Suprapubic skin (tissue), 4 donors: ENCODE measurements around the gene MYO5B. TPM values are rescaled to one million over a fixed set of nuclear protein-coding genes. Genes with fewer than 3 reads are reported as not detected.

Experiments used
- DNase-seq, 2 donors: peaks; one replicate each; pipeline ENCODE4 v3.0.0-alpha.2; 2019; ENCODE audit warnings: low spot score in 2 of 2
- H3K27ac ChIP-seq: fragments of 200-600 bp; sonication (generic); one replicate; pipeline ENCODE4 v1.5.1; 2019
- H3K27me3 ChIP-seq: fragments of 200-600 bp; sonication (generic); one replicate; pipeline ENCODE4 v1.5.1; 2019
- H3K36me3 ChIP-seq: fragments of 200-600 bp; sonication (generic); one replicate; pipeline ENCODE4 v1.5.1; 2019
- H3K4me1 ChIP-seq: fragments of 200-600 bp; sonication (generic); one replicate; pipeline ENCODE4 v1.5.1; 2019
- H3K4me3 ChIP-seq: fragments of 200-600 bp; sonication (generic); one replicate; pipeline ENCODE4 v1.5.1; 2019; ENCODE audit warnings: mild to moderate bottlenecking
- H3K9me3 ChIP-seq: fragments of 200-600 bp; sonication (generic); one replicate; pipeline ENCODE4 v1.5.1; 2019
- EP300 ChIP-seq: sonication (generic); formaldehyde crosslinking; IDR thresholded peaks from one replicate; pipeline ENCODE4 v1.6.1; 2017; ENCODE audit warnings: antibody characterized with exemption
- POLR2A ChIP-seq, 2 donors: fragments of 450-650 bp; IDR thresholded peaks; one replicate each; pipeline ENCODE4 v1.6.1; 2017; ENCODE audit warnings: antibody characterized with exemption in 2 of 2, mild to moderate bottlenecking in 2 of 2, moderate library complexity in 2 of 2
- POLR2AphosphoS5 ChIP-seq, 3 donors: sonication (generic); formaldehyde crosslinking; IDR thresholded peaks; one replicate each; pipeline ENCODE4 v1.6.1; 2017; ENCODE audit warnings: antibody characterized with exemption in 3 of 3
- WGBS: methylation state at CpG from one replicate; pipeline ENCODE4 v1.1.5; 2018; 5-methylcytosine and 5-hydroxymethylcytosine counted together
- total RNA-seq, 4 donors: library from RNA; depleted of rRNA; stranded (reverse); fragments of >200 nt; gene quantifications; one replicate each; pipeline ENCODE4 v1.1.0, GENCODE V29; 2016
- TF ChIP-seq, protein P1 (sequence below), 2 donors: fragments of 200-600 bp in 1 of 2; fragments of 450-650 bp in 1 of 2; sonication (generic) in 1 of 2; IDR thresholded peaks; one replicate each; pipeline ENCODE4 v1.5.1; 2016 to 2019; ENCODE audit warnings: antibody characterized with exemption in 2 of 2, mild to moderate bottlenecking in 1 of 2, moderate library complexity in 1 of 2

Gene MYO5B
- total RNA-seq, 4 donors from 2014 or later: 30.3 to 44.4 (median 40.7) TPM

DNA sequence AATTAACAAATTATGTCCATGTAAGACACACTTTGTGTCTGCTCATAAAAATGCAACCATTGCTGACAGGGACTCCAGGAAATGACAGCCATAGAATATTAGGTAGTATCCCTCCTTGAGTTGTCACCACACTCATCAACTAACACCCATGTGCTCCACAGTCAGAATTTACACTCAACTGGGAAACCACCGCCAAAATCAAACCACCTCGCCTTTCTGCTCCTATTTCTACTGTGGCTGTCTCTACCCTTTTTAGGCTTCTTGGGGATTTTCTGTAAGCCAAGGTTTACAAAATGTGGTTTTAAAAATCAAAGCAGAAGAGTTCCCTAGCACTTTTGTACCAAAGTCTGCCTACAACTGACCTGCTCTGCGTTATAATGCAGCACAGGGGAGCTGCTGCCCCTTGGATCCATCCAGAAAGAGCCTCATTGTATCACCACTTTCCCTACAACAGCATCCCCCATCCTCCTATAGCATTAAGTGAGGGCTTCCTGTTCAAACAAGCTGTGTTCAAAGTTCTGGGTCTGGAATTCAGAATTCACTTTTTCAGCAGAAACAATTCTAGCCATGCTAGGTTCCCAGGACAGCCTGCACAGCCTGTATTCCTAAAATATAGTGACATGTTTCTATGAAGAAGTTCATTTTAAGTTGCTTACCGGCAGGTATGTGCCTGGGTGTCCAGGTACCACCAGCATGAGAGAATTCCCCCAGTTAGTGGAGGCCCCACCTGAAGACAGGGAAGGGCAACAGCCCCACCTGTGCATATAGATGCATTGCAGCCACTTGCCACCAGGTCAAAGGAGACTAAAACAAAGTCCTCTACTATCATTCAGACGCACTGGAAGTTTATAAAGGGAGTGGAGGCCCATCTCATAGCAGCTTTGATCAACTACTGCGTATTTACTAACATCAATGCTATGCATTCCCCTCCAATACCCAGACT lies 104.3 kb downstream of the MYO5B start:
- Histone ChIP-seq H3K36me3 (no peaks in the 10 kb centered on the region), H3K9me3 (no peaks in the 10 kb centered on the region), H3K27me3 (no peaks in the 10 kb centered on the region), H3K27ac (no peak overlapping the region), H3K4me1 (no peaks in the 10 kb centered on the region), H3K4me3 (no peak overlapping the region)
- 84% methylated on average over 6 of the region's 6 CpGs for WGBS
- DNase-seq: no peak
- TF ChIP-seq EP300 (no peak), POLR2AphosphoS5 (IDR thresholded peaks at IDR 0.05) (no peak), POLR2A (IDR thresholded peaks at IDR 0.05) (no peak)
- TF ChIP-seq, protein P1, sequence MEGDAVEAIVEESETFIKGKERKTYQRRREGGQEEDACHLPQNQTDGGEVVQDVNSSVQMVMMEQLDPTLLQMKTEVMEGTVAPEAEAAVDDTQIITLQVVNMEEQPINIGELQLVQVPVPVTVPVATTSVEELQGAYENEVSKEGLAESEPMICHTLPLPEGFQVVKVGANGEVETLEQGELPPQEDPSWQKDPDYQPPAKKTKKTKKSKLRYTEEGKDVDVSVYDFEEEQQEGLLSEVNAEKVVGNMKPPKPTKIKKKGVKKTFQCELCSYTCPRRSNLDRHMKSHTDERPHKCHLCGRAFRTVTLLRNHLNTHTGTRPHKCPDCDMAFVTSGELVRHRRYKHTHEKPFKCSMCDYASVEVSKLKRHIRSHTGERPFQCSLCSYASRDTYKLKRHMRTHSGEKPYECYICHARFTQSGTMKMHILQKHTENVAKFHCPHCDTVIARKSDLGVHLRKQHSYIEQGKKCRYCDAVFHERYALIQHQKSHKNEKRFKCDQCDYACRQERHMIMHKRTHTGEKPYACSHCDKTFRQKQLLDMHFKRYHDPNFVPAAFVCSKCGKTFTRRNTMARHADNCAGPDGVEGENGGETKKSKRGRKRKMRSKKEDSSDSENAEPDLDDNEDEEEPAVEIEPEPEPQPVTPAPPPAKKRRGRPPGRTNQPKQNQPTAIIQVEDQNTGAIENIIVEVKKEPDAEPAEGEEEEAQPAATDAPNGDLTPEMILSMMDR (IDR thresholded peaks at IDR 0.05): no peak

DNA sequence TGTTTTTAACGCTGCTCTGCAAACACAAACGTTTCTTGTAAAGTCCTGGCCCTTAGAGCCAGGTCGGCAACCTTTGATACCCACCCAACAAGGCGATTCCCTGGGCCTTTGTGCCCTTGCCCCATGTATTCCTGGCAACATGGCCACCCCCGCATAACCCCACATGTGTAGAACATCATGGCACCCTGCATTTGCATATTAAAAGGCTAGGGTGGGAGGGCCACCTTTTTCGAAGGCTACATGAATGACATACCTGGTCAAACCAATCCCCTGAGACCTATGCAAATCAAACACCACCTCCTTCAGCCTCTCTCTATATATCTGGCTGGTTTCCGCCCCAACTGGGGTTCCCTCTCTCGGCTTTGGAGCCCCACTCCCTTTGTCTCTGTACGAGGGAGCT lies 105.2 kb downstream of the MYO5B start:
- no peak overlapping the region for H3K27ac ChIP-seq
- H3K4me3 ChIP-seq: no peak overlapping the region
- WGBS: 91% methylated on average over 9 of the region's 9 CpGs
- H3K36me3 ChIP-seq: no peaks in the 10 kb centered on the region
- TF ChIP-seq, protein P1 (IDR thresholded peaks at IDR 0.05): no peak
- TF ChIP-seq POLR2A (IDR thresholded peaks at IDR 0.05) (no peak), EP300 (no peak), POLR2AphosphoS5 (IDR thresholded peaks at IDR 0.05) (no peak)
- no peak for DNase-seq
- no peaks in the 10 kb centered on the region for H3K9me3 ChIP-seq
- H3K27me3 ChIP-seq: no peaks in the 10 kb centered on the region
- no peaks in the 10 kb centered on the region for H3K4me1 ChIP-seq

DNA sequence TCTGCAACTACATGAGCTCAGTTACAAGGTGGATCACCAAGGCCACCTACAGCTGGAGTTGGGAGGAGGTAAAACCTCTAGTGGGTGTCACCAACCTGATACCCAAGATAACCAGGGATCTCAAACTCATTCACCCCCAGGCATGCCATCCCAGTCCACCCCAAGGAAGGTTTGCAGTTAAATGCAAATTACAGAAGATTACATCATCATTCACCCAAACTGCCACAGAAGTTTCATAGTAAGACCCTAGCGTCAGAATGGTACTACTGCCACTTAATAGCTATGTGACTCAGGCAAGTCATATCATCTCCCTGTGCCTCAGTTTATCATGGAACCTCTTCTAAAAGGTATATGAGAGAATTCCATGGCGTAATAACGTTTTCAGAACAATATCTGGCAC lies 111.2 kb downstream of the MYO5B start:
- Histone ChIP-seq H3K4me3 (no peak overlapping the region), H3K27me3 (no peaks in the 10 kb centered on the region), H3K27ac (no peak overlapping the region), H3K36me3 (no peaks in the 10 kb centered on the region), H3K4me1 (no peaks in the 10 kb centered on the region), H3K9me3 (no peaks in the 10 kb centered on the region)
- DNase-seq: no peak
- TF ChIP-seq, protein P1 (IDR thresholded peaks at IDR 0.05): no peak
- no peak for TF ChIP-seq EP300
- no peak for TF ChIP-seq POLR2AphosphoS5 (IDR thresholded peaks at IDR 0.05)
- TF ChIP-seq POLR2A (IDR thresholded peaks at IDR 0.05): no peak
- 41% methylated on average over 3 of the region's 3 CpGs for WGBS

DNA sequence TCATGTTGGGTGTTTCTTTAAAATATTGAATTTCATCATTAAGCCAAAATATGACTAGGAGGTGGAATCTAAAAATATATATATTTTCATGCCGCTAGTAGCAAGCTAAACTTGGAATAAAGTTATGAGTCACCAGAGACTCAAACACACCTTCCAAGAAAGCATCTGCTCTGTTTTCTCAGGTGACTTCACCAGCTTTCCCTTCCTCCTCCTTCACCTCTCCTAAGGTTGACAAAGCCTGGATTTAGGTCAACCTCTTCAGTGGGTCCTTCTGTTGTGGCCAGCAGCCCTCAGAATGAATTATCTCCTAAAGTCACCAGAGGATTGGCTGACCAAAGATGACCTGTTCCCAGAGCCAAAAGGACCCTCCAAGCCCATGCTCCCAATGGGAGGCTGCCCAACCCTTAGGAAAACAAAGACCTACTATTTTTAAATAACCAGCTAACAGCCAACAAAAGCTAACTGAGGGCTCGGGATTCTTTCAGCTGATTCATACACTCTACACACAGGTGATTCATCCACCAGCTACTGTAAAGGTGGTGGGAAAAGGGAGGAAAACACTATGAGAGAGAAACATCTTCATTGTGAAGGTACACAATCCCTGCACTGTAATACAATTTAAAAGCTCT lies 113.9 kb downstream of the MYO5B start:
- 44% methylated on average over 2 of the region's 2 CpGs for WGBS
- no peaks in the 10 kb centered on the region for H3K36me3 ChIP-seq
- H3K27ac ChIP-seq: no peak overlapping the region
- DNase-seq: no peak
- H3K27me3 ChIP-seq: no peaks in the 10 kb centered on the region
- TF ChIP-seq POLR2A (IDR thresholded peaks at IDR 0.05): no peak
- no peak for TF ChIP-seq POLR2AphosphoS5 (IDR thresholded peaks at IDR 0.05)
- TF ChIP-seq EP300: no peak
- TF ChIP-seq, protein P1 (IDR thresholded peaks at IDR 0.05): no peak
- H3K9me3 ChIP-seq: no peaks in the 10 kb centered on the region
- H3K4me3 ChIP-seq: no peak overlapping the region
- H3K4me1 ChIP-seq: no peaks in the 10 kb centered on the region

DNA sequence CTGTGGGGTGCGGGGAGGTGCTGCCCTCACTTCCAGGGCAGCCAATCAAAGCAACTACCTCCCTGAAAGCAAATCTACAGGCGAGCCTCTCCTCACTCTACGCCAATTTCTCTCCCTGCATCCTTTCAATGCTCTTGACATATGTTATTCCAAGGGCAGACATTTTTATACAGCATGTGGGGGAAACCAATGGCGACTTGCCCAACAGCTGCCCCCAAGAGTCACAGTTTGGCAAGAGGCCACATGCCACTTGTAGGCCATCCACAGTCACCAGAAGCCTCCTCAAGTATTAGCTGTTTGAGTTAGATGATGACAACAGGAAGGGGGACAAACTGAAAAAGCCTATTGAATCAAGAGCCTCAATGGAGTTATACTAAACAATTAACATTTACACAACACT lies 114.6 kb downstream of the MYO5B start:
- no peak overlapping the region for H3K4me3 ChIP-seq
- DNase-seq: no peak
- no peaks in the 10 kb centered on the region for H3K27me3 ChIP-seq
- H3K9me3 ChIP-seq: no peaks in the 10 kb centered on the region
- TF ChIP-seq, protein P1 (IDR thresholded peaks at IDR 0.05): no peak
- no peak for TF ChIP-seq POLR2AphosphoS5 (IDR thresholded peaks at IDR 0.05)
- no peak for TF ChIP-seq POLR2A (IDR thresholded peaks at IDR 0.05)
- no peak for TF ChIP-seq EP300
- no peak overlapping the region for H3K27ac ChIP-seq
- H3K36me3 ChIP-seq: no peaks in the 10 kb centered on the region
- H3K4me1 ChIP-seq: no peaks in the 10 kb centered on the region
- WGBS: 56% methylated on average over 4 of the region's 4 CpGs
